Suppressor macrophage (primary cell): Measurements from ENCODE around the gene SLC51A.
A peak's percentile ranks its signal among the peaks of the same experiment; 100 is the strongest.
"Not testable (repeated sequence)": the region's sequence is repeated elsewhere in the genome, so short reads cannot be mapped to it uniquely, and the experiment has no call there.

ENCODE experiments used
- DNase-seq, 4 experiments: peaks; one replicate each; pipeline ENCODE4 v3.0.0-alpha.2; 2020 to 2022

SLC51A gene

GRCh38 chr3:196241704-196242103, 25.4 kb downstream of the SLC51A start:
- DNase-seq, result no peak

GRCh38 chr3:196244166-196244565, 27.8 kb downstream of the SLC51A start:
- not testable (repeated sequence) for DNase-seq

- peak in 3 of 4 experiments; percentile 29 to 58 (median 31) for DNase-seq
Observed at GRCh38 chr3:196246612-196247308, 30.4 kb downstream of the SLC51A start.

GRCh38 chr3:196251918-196252317, 35.6 kb downstream of the SLC51A start:
- no peak for DNase-seq

GRCh38 chr3:196254376-196255283, 38.3 kb downstream of the SLC51A start:
- no peak for DNase-seq

GRCh38 chr3:196255776-196256175, 39.4 kb downstream of the SLC51A start:
- no peak for DNase-seq

- DNase-seq, result no peak
Observed at GRCh38 chr3:196260784-196261183, 44.5 kb downstream of the SLC51A start.

- no peak for DNase-seq
Observed at GRCh38 chr3:196263819-196264218, 47.5 kb downstream of the SLC51A start.

- DNase-seq, result peak; percentile 63 to 80 (median 73)
Observed at GRCh38 chr3:196268284-196269163, 52.2 kb downstream of the SLC51A start.

- no peak for DNase-seq
Observed at GRCh38 chr3:196270499-196270898, 54.2 kb downstream of the SLC51A start.

- DNase-seq, result no peak
Observed at GRCh38 chr3:196272826-196273225, 56.5 kb downstream of the SLC51A start.

- DNase-seq, result no peak
Observed at GRCh38 chr3:196273655-196274054, 57.3 kb downstream of the SLC51A start.

- DNase-seq, result no peak
Observed at GRCh38 chr3:196274585-196274984, 58.3 kb downstream of the SLC51A start.

- DNase-seq, result no peak
Observed at GRCh38 chr3:196275126-196275525, 58.8 kb downstream of the SLC51A start.

- DNase-seq, result no peak
Observed at GRCh38 chr3:196280689-196281440, 64.5 kb downstream of the SLC51A start.

GRCh38 chr3:196281962-196282361, 65.6 kb downstream of the SLC51A start:
- no peak for DNase-seq
